SU-DHL-6 (cell line): ENCODE data around the gene CATSPER1.

Source experiments
- H2AFZ ChIP-seq: fragments of 200-600 bp; sonication (generic); 2 replicates; pipeline ENCODE4 v1.6.1; 2014; ENCODE audit warnings: low read depth, mild to moderate bottlenecking, moderate library complexity, mixed read lengths, antibody characterized with exemption, low read length; ENCODE audit not compliant: severe bottlenecking
- H3F3A ChIP-seq: fragments of 200-600 bp; shearing (Covaris generic); 2 replicates; pipeline ENCODE4 v1.6.0; 2016; ENCODE audit warnings: antibody characterized with exemption, mild to moderate bottlenecking; ENCODE audit not compliant: insufficient read depth
- H3K27ac ChIP-seq: fragments of 200-600 bp; sonication (generic); 2 replicates; pipeline ENCODE4 v1.5.1; 2016; ENCODE audit warnings: low read depth, mild to moderate bottlenecking, low read length, moderate library complexity, mixed read lengths
- H3K27me3 ChIP-seq: fragments of 200-600 bp; sonication (generic), shearing (Covaris generic); 2 replicates; pipeline ENCODE4 v1.6.0; 2014; ENCODE audit warnings: mild to moderate bottlenecking, low read length
- H3K36me3 ChIP-seq: fragments of 200-600 bp; sonication (generic); 2 replicates; pipeline ENCODE4 v1.6.1; 2014; ENCODE audit warnings: mild to moderate bottlenecking, low read length, mixed read lengths
- H3K4me2 ChIP-seq: fragments of 300-600, 200-600 bp; shearing (Covaris generic), sonication (generic); 2 replicates; pipeline ENCODE4 v1.6.0; 2014; ENCODE audit warnings: low read length, low read depth, mild to moderate bottlenecking; ENCODE audit not compliant: poor library complexity, severe bottlenecking
- H3K4me3 ChIP-seq: fragments of 200-600 bp; sonication (generic); 2 replicates; pipeline ENCODE4 v1.5.1; 2014; ENCODE audit warnings: antibody characterized with exemption, low read length, mild to moderate bottlenecking, mixed read lengths; ENCODE audit not compliant: insufficient read depth, poor library complexity, severe bottlenecking
- H3K79me2 ChIP-seq: fragments of 200-600 bp; sonication (generic); 2 replicates; pipeline ENCODE4 v1.6.1; 2014; ENCODE audit warnings: mild to moderate bottlenecking, low read length, moderate library complexity; ENCODE audit not compliant: insufficient read depth
- H3K9ac ChIP-seq: fragments of 200-600 bp; sonication (generic); 2 replicates; pipeline ENCODE4 v1.7.0; 2014; ENCODE audit warnings: mild to moderate bottlenecking, low read length
- H3K9me2 ChIP-seq: fragments of 200-600 bp; sonication (generic); replicated peaks from 2 replicates; pipeline ENCODE4 v1.6.1; 2014; ENCODE audit warnings: low read length; ENCODE audit not compliant: insufficient read depth
- H3K9me3 ChIP-seq: fragments of 200-600 bp; sonication (generic); 2 replicates; pipeline ENCODE4 v1.6.1; 2014; ENCODE audit warnings: low read length, mixed read lengths; ENCODE audit not compliant: insufficient read depth
- H4K20me1 ChIP-seq: fragments of 200-600 bp; sonication (generic); 2 replicates; pipeline ENCODE4 v1.6.1; 2014; ENCODE audit warnings: low read depth, mild to moderate bottlenecking, antibody characterized with exemption, low read length, moderate library complexity, mixed read lengths
- CTCF ChIP-seq: fragments of 200-600 bp; sonication (generic); IDR thresholded peaks from one replicate; pipeline ENCODE4 v1.5.1; 2017; ENCODE audit warnings: antibody characterized with exemption, mild to moderate bottlenecking, low read length, moderate library complexity; ENCODE audit not compliant: insufficient read depth, poor library complexity, severe bottlenecking
- EZH2phosphoT487 ChIP-seq: fragments of 200-600 bp; sonication (generic), shearing (Covaris generic); conservative IDR thresholded peaks from 2 replicates; pipeline ENCODE4 v1.6.1; 2018; ENCODE audit warnings: mild to moderate bottlenecking, antibody characterized with exemption, low read length, moderate library complexity, mixed read lengths

Gene CATSPER1

DNA sequence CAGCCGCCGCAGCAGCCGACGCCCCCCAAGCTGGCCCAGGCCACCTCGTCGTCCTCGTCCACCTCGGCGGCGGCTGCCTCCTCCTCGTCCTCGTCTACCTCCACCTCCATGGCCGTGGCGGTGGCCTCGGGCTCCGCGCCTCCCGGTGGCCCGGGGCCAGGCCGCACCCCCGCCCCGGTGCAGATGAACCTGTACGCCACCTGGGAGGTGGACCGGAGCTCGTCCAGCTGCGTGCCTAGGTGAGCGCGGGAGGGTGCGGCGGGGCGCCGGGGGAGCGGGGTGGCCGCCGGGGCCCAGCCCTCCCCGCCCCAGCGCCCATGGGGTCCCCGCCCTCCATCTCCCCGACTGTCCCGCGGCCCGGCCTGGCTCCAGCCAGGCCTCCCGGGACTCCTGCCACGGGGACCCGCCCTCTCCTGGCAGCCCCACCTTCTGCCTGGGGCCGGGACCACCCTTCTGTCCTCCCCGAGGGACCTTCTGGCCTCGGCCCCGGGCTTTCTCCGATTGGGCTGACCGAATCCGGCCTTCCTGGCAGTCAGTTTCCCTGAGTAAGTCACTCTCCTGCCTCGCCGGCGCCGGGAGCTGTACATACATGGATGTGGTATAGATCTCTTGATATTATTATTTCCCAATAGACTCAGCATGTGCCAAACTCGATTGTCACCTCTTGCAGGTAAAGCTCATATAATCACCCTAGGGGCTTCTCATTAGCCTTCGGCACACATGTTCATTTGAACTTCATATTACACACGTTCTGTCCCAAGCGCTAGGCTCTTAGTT lies 44.5 kb upstream of the CATSPER1 start:
- peak overlapping the region; percentile 68 for H3K4me3 ChIP-seq
- H3K27me3 ChIP-seq, result no peaks in the 10 kb centered on the region
- TF ChIP-seq EZH2phosphoT487, result no peak
- TF ChIP-seq CTCF, result no peak
- H3K9me3 ChIP-seq, result no peaks in the 10 kb centered on the region
- H3K36me3 ChIP-seq, result peaks cover 10% of the 10 kb centered on the region
- H3K79me2 ChIP-seq, result no peaks in the 10 kb centered on the region
- peak overlapping the region; percentile 79 for H3K4me2 ChIP-seq
- no peaks in the 10 kb centered on the region for H3K9me2 ChIP-seq
- peak overlapping the region; percentile 69 for H3K9ac ChIP-seq
- peaks cover 38% of the 10 kb centered on the region for H3F3A ChIP-seq
- H2AFZ ChIP-seq, result peak overlapping the region; percentile 68
- no peak overlapping the region for H3K27ac ChIP-seq
- H4K20me1 ChIP-seq, result no peaks in the 10 kb centered on the region

- peak within 1 kb of the TSS; percentile 79 for H3K4me2 ChIP-seq
- H4K20me1 ChIP-seq, result no peaks in the 10 kb centered on the region
- H3K27me3 ChIP-seq, result no peaks in the 10 kb centered on the region
- no peaks in the 10 kb centered on the region for H3K79me2 ChIP-seq
- H3K4me3 ChIP-seq, result peak within 1 kb of the TSS; percentile 68
- H3K27ac ChIP-seq, result peak within 1 kb of the TSS; percentile 70
- peak within 1 kb of the TSS; percentile 68 for H2AFZ ChIP-seq
- H3K9me2 ChIP-seq, result no peaks in the 10 kb centered on the region
- H3K9ac ChIP-seq, result peak within 1 kb of the TSS; percentile 71
- H3F3A ChIP-seq, result peaks cover 41% of the 10 kb centered on the region
- peaks cover 16% of the 10 kb centered on the region for H3K36me3 ChIP-seq
- H3K9me3 ChIP-seq, result no peaks in the 10 kb centered on the region
- TF ChIP-seq CTCF, result no peak
- no peak for TF ChIP-seq EZH2phosphoT487
Observed at GRCh38 chr11:66069715-66070603, 43.7 kb upstream of the CATSPER1 start, which contains the start of gene PACS1. Gene PACS1, plus strand, starts transcription at chr11:66070272. Its CDS starts 215 bp downstream, at chr11:66070487.

- peak overlapping the region; percentile 70 for H3K27ac ChIP-seq
- H3K9me2 ChIP-seq, result no peaks in the 10 kb centered on the region
- H3K9ac ChIP-seq, result peak overlapping the region; percentile 71
- peak overlapping the region; percentile 59 for H3K4me3 ChIP-seq
- no peaks in the 10 kb centered on the region for H3K79me2 ChIP-seq
- H2AFZ ChIP-seq, result peak overlapping the region; percentile 61
- H4K20me1 ChIP-seq, result no peaks in the 10 kb centered on the region
- no peaks in the 10 kb centered on the region for H3K9me3 ChIP-seq
- no peak for TF ChIP-seq CTCF
- TF ChIP-seq EZH2phosphoT487, result no peak
- peaks cover 25% of the 10 kb centered on the region for H3K36me3 ChIP-seq
- H3F3A ChIP-seq, result peaks cover 46% of the 10 kb centered on the region
- peak overlapping the region; percentile 59 for H3K4me2 ChIP-seq
- no peaks in the 10 kb centered on the region for H3K27me3 ChIP-seq
Observed at GRCh38 chr11:66068923-66069714, 42.8 kb upstream of the CATSPER1 start.
